Astrocyte (in vitro differentiated cells and primary cell): ENCODE measurements around the gene NUDT14. TPM values are rescaled to one million over a fixed set of nuclear protein-coding genes. Genes with fewer than 3 reads are reported as not detected.

ENCODE experiments used
- DNase-seq: peaks from one replicate; pipeline ENCODE4 v3.0.0-alpha.2; 2010; ENCODE audit warnings: low read depth
- FAIRE-seq: peaks from 2 replicates; lab custom pipeline; 2011; peaks lifted over from hg19 to GRCh38; lab: Jason Lieb, UNC
- H2AFZ ChIP-seq: 2 replicates; pipeline ENCODE4 v1.6.0; 2012; ENCODE audit warnings: low read depth, low read length, inconsistent platforms
- H3K27ac ChIP-seq: 2 replicates; pipeline ENCODE4 v1.5.1; 2011; ENCODE audit warnings: low read depth, low read length, inconsistent platforms
- H3K27me3 ChIP-seq: 2 replicates; pipeline ENCODE4 v1.6.0; 2011; ENCODE audit warnings: low read length, inconsistent platforms; ENCODE audit not compliant: insufficient read depth
- H3K36me3 ChIP-seq: 2 replicates; pipeline ENCODE4 v1.5.1; 2011; ENCODE audit warnings: low read length, inconsistent platforms; ENCODE audit not compliant: insufficient read depth
- H3K4me1 ChIP-seq: 2 replicates; pipeline ENCODE4 v1.5.1; 2011; ENCODE audit warnings: low read length, inconsistent platforms; ENCODE audit not compliant: insufficient read depth
- H3K4me2 ChIP-seq: 2 replicates; pipeline ENCODE4 v1.6.0; 2012; ENCODE audit warnings: low read length, inconsistent platforms
- H3K4me3 ChIP-seq: 2 replicates; pipeline ENCODE4 v1.5.1; 2011; ENCODE audit warnings: low read depth, mild to moderate bottlenecking, low read length, inconsistent platforms; ENCODE audit not compliant: insufficient read depth
- H3K79me2 ChIP-seq: 2 replicates; pipeline ENCODE4 v1.6.0; 2012; ENCODE audit warnings: mild to moderate bottlenecking, low read length, inconsistent platforms; ENCODE audit not compliant: insufficient read depth
- H3K9ac ChIP-seq: 2 replicates; pipeline ENCODE4 v1.6.0; 2012; ENCODE audit warnings: mild to moderate bottlenecking, low read length, inconsistent platforms
- H3K9me3 ChIP-seq: 2 replicates; pipeline ENCODE4 v1.5.1; 2012; ENCODE audit warnings: low read depth, mild to moderate bottlenecking, low read length, inconsistent platforms; ENCODE audit not compliant: insufficient read depth
- H4K20me1 ChIP-seq: 2 replicates; pipeline ENCODE4 v1.6.0; 2012; ENCODE audit warnings: low read length, inconsistent platforms; ENCODE audit not compliant: insufficient read depth
- H3K27ac Mint-ChIP-seq: one replicate; pipeline ENCODE4 v1.8.0; 2021; ENCODE audit warnings: mild to moderate bottlenecking, mixed read lengths; ENCODE audit not compliant: unreplicated experiment
- H3K27me3 Mint-ChIP-seq: one replicate; pipeline ENCODE4 v1.8.0; 2021; ENCODE audit warnings: low read depth, mixed read lengths; ENCODE audit not compliant: unreplicated experiment
- H3K36me3 Mint-ChIP-seq: one replicate; pipeline ENCODE4 v1.8.0; 2021; ENCODE audit warnings: low read depth, mixed read lengths; ENCODE audit not compliant: unreplicated experiment
- H3K4me1 Mint-ChIP-seq: one replicate; pipeline ENCODE4 v1.8.0; 2021; ENCODE audit warnings: low read depth, mixed read lengths; ENCODE audit not compliant: unreplicated experiment
- H3K4me3 Mint-ChIP-seq: one replicate; pipeline ENCODE4 v1.8.0; 2021; ENCODE audit warnings: mild to moderate bottlenecking, moderate library complexity, mixed read lengths; ENCODE audit not compliant: unreplicated experiment
- H3K9me3 Mint-ChIP-seq: one replicate; pipeline ENCODE4 v1.8.0; 2021; ENCODE audit warnings: mild to moderate bottlenecking, mixed read lengths; ENCODE audit not compliant: unreplicated experiment
- EZH2 ChIP-seq: IDR thresholded peaks from 2 replicates; pipeline ENCODE4 v1.6.1; 2012; ENCODE audit warnings: mild to moderate bottlenecking, low read length, inconsistent platforms; ENCODE audit not compliant: insufficient read depth
- total RNA-seq: library from RNA; stranded (reverse); gene quantifications from 2 replicates; pipeline ENCODE4 v1.2.1, GENCODE V29; 2021
- TF ChIP-seq, protein P1 (sequence below): IDR thresholded peaks from 2 replicates; pipeline ENCODE4 v1.5.1; 2011; ENCODE audit warnings: low read depth, mild to moderate bottlenecking, inconsistent platforms, low read length, moderate library complexity; ENCODE audit not compliant: insufficient read depth

NUDT14 gene
- total RNA-seq, 1 donor from 2014 or later = 17.5 TPM

DNA sequence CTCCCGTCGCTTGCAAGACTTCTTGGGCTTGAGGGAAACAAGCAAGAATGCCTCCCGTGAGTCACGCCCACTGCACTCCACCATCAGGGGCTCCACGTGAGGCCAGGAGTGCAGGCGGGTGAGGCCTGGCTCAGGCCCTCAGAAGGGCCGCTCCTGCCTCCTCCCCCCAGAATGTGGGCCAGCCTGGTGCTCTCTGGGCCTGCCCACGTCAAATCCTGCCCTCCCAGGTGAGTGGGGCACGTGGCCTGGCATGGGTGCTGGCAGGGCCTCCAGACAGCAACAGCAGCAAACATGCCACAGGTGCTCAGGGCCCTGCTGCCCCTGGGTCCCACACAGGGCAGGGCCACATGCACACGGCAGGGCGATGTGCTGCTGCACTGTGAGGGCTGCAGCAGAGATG, 36.7 kb upstream of the NUDT14 start:
- H3K4me2 ChIP-seq = no peak overlapping the region
- no peaks in the 10 kb centered on the region for H3K27me3 Mint-ChIP-seq
- H3K27me3 ChIP-seq = no peaks in the 10 kb centered on the region
- H3K4me3 ChIP-seq = no peak overlapping the region
- H3K9ac ChIP-seq = no peak overlapping the region
- H3K79me2 ChIP-seq = peaks cover 11% of the 10 kb centered on the region
- H3K27ac Mint-ChIP-seq = no peak overlapping the region
- DNase-seq (no peak), FAIRE-seq (no peak)
- peaks cover 32% of the 10 kb centered on the region for H4K20me1 ChIP-seq
- H3K4me1 Mint-ChIP-seq = no peaks in the 10 kb centered on the region
- TF ChIP-seq EZH2 = no peak
- TF ChIP-seq, protein P1, sequence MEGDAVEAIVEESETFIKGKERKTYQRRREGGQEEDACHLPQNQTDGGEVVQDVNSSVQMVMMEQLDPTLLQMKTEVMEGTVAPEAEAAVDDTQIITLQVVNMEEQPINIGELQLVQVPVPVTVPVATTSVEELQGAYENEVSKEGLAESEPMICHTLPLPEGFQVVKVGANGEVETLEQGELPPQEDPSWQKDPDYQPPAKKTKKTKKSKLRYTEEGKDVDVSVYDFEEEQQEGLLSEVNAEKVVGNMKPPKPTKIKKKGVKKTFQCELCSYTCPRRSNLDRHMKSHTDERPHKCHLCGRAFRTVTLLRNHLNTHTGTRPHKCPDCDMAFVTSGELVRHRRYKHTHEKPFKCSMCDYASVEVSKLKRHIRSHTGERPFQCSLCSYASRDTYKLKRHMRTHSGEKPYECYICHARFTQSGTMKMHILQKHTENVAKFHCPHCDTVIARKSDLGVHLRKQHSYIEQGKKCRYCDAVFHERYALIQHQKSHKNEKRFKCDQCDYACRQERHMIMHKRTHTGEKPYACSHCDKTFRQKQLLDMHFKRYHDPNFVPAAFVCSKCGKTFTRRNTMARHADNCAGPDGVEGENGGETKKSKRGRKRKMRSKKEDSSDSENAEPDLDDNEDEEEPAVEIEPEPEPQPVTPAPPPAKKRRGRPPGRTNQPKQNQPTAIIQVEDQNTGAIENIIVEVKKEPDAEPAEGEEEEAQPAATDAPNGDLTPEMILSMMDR = no peak
- no peak overlapping the region for H3K27ac ChIP-seq
- no peaks in the 10 kb centered on the region for H3K9me3 ChIP-seq
- H3K4me3 Mint-ChIP-seq = no peak overlapping the region
- no peaks in the 10 kb centered on the region for H3K4me1 ChIP-seq
- H3K36me3 Mint-ChIP-seq = peaks cover 5% of the 10 kb centered on the region
- H3K36me3 ChIP-seq = no peaks in the 10 kb centered on the region
- no peaks in the 10 kb centered on the region for H3K9me3 Mint-ChIP-seq
- no peak overlapping the region for H2AFZ ChIP-seq

DNA sequence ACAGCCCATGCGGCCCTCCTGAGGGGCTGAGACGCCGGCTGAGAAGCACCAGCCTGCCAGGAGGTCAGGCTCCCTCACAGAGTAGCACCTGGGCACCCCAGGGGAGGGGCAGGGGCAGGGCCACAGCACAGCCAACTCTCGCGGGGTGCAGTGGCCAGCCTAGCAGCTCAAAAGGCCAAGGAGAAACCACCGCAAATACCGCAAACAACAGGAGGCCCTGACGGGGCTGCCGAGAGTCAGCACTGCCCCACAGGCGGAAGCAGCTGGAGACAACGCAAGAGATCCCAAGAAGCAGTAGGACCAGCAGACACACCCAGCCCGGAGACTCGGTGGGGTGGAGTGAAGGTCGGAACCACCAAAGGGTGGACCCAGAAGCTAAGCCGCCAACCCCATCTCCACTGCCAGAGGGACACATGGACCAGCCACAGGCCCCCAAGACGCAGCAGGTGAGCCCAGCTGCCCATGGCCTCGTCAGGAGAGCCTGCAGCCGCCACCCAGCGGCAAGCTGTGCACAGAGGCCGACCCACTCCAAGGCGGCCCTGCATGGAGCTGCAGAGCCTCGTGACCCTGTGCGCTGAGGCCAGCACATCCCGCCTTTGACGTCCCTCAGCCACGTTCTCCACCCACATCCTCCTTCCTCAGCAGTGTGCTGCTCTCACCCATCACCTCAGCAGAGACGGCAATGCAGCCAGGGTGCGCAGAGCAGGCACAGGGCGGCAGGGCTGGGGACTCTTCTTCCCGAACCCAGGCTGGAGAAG, 35.6 kb upstream of the NUDT14 start:
- H3K27ac ChIP-seq = no peak overlapping the region

More for the DNA sequence above, 35.6 kb upstream of the NUDT14 start:
- Histone ChIP-seq H4K20me1 (peaks cover 42% of the 10 kb centered on the region), H3K4me1 (no peaks in the 10 kb centered on the region), H3K79me2 (peaks cover 11% of the 10 kb centered on the region), H3K9ac (no peak overlapping the region), H3K9me3 (no peaks in the 10 kb centered on the region), H2AFZ (no peak overlapping the region), H3K36me3 (no peaks in the 10 kb centered on the region), H3K27me3 (no peaks in the 10 kb centered on the region), H3K4me3 (no peak overlapping the region), H3K4me2 (no peak overlapping the region)
- DNase-seq (no peak), FAIRE-seq (no peak)
- Mint-ChIP-seq H3K4me1 (no peaks in the 10 kb centered on the region), H3K27me3 (no peaks in the 10 kb centered on the region), H3K27ac (no peak overlapping the region), H3K36me3 (peaks cover 2% of the 10 kb centered on the region), H3K9me3 (no peaks in the 10 kb centered on the region), H3K4me3 (no peak overlapping the region)
- TF ChIP-seq EZH2 = no peak
- TF ChIP-seq, protein P1 = no peak
